ENCODE measurements around the gene BLOC1S3. TPM values are rescaled to one million over a fixed set of nuclear protein-coding genes. Genes with fewer than 3 reads are reported as not detected.
A peak's percentile ranks its signal among the peaks of the same experiment; 100 is the strongest.

BLOC1S3 gene
- total and polyA plus RNA-seq, 11 donors = 2.0 to 8.1 (median 4.8) TPM

DNA sequence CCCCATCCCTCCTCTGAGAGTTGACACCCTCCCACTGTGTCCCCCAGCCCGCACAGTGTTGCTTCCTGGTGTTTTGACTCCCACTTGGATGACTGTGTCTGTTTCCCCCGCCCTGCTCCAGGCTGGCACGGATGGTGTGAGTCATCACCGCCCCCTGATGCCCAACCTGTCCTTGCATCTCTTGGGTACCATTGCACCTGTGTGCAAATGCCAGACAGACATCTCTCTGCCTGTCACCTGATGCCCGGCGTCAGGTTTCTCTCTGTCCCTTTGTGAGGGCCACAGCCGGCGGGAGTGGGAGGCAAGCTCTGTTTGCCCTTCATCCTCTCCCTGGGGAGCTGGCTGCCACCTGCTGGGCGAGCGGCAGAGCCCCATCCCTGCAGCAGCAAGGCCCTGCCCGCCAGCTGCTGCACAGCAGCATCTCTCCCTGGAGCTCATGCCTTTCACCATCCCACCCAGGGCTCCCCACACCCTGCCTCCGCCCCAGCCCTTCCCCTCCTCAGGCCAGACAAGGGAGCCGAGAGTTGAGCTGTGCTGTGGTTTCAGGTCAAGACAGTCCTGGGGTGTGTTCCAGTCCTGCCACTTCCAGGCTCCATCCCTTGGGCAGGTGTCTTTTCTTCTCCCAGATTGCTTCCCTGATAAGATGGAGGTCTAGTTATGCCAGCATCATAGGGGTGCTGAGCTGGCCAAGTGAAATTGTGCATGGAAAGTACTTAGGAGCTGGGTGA is 47.5 kb upstream of the BLOC1S3 start:
- no peak overlapping the region for H3K4me3 ChIP-seq
- WGBS, 4 donors = 68 to 72% (median 70%) methylated on average over 12 to 13 of the region's 13 CpGs
- H3K27me3 ChIP-seq = no peaks in the 10 kb centered on the region
- no peak overlapping the region for H3K27ac ChIP-seq
- DNase-seq = no peak
- intact Hi-C loops (cut with DNase I) = no loop called here
- H3K4me1 ChIP-seq = peaks cover 0 to 5% (median under 1%) of the 10 kb centered on the region in 12 donors
- H3K36me3 ChIP-seq = no peaks in the 10 kb centered on the region
- no peaks in the 10 kb centered on the region for H3K9me3 ChIP-seq
- TF ChIP-seq POLR2A (IDR thresholded peaks at IDR 0.05) = no peak
- TF ChIP-seq, protein P1, sequence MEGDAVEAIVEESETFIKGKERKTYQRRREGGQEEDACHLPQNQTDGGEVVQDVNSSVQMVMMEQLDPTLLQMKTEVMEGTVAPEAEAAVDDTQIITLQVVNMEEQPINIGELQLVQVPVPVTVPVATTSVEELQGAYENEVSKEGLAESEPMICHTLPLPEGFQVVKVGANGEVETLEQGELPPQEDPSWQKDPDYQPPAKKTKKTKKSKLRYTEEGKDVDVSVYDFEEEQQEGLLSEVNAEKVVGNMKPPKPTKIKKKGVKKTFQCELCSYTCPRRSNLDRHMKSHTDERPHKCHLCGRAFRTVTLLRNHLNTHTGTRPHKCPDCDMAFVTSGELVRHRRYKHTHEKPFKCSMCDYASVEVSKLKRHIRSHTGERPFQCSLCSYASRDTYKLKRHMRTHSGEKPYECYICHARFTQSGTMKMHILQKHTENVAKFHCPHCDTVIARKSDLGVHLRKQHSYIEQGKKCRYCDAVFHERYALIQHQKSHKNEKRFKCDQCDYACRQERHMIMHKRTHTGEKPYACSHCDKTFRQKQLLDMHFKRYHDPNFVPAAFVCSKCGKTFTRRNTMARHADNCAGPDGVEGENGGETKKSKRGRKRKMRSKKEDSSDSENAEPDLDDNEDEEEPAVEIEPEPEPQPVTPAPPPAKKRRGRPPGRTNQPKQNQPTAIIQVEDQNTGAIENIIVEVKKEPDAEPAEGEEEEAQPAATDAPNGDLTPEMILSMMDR (IDR thresholded peaks at IDR 0.05) = peak in 2 of 12 donors; percentile 6 to 13
- ATAC-seq = peak in 3 of 4 donors; percentile 26 to 34 (median 28)

DNA sequence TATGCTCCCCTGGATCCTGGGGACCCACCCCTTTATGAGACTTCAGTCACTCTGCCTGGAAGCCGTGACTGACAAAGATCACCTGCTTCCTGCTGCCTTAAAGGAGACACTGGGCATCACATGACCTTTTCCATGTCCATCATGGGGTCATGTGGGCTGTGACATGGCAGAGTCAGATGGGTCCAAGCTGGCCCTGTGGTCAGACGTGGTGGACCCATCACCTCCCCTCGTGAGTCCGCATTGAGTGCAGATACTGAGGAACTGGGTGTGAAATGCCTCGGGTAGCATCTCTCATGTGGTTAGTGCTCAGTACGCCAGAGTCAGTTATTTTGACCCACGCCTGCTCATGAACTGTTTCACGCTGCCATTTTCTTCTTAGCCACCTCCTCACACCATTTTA is 44.9 kb upstream of the BLOC1S3 start:
- intact Hi-C loops (cut with DNase I) = no loop called here
- no peaks in the 10 kb centered on the region for H3K36me3 ChIP-seq
- no peaks in the 10 kb centered on the region for H3K9me3 ChIP-seq
- no peaks in the 10 kb centered on the region for H3K27me3 ChIP-seq
- ATAC-seq (no peak), DNase-seq (no peak)
- no peak overlapping the region for H3K27ac ChIP-seq
- no peak overlapping the region for H3K4me3 ChIP-seq
- no peak for TF ChIP-seq POLR2A (IDR thresholded peaks at IDR 0.05)
- TF ChIP-seq, protein P1 (IDR thresholded peaks at IDR 0.05) = no peak
- H3K4me1 ChIP-seq = peaks cover 0 to 25% (median 17%) of the 10 kb centered on the region in 12 donors
- WGBS, 4 donors = 89 to 97% (median 90%) methylated on average over 8 of the region's 8 CpGs

DNA sequence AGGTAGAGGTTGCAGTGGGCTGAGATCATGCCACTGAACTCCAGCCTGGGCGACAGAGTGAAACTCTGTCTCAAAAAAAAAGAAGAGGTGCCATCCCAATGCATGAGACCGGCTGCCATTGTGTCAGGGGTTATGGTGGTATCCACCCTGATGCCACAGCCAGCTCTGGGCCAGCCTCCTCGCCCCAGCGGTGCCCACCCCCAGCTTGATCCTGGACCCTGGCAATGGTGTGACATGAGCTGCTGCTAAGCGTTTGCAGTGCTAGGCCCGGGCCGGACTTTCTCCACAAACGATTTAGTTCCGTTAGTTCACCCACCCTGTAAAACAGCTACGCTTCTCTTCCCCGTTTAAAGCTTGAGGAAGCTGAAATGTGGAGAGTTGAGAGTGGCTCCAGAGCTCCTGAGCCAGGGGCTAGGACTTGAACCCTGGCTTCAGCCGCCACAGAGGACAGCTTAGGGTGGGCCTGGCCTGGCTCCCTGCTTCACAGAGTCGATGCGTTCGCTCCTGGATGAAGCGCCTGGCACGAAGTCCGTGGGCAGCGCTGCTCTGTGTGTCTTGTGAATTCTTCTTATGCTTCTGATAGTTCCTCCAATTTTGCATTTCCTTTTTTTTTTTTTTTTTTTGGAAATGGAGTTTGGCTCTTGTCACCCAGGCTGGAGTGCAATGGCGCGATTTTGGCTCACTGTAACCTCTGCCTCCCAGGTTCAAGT is 43.3 kb upstream of the BLOC1S3 start:
- WGBS, 4 donors = 94 to 98% (median 97%) methylated on average over 21 of the region's 21 CpGs
- ATAC-seq = no peak
- intact Hi-C loops (cut with DNase I) = no loop called here

DNA sequence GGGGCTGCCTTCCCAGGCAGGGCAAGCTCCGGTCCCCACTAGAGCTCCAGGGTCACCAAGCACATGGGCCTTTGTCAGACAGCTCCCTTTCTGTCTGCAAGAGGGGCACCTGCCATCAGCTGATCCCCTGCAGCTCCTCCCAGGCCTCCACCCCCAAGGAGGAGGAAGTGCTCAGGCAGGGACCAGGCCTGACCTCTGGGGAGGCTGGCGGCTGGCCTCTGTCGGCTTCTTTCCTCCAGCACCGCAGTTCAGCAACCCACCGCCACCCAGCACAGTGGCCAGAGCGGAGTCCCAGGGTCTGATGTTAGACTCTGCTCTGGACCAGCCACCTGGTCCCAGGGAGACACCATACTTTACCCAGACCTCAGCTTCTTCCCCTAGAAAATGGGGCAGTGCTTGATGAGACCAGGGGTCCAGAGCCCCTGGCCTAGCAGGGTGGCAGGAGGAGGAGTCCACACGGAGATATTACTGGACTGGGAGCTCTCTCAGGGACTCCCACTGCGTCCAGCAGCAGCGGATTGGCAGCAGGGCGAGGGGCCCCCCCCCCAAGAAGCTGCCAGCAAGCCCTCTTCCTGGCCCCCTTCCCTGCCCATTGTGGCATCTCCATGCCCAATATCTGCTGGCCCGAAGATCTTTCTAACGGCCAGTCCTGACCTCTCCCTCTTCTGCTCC is 41.9 kb upstream of the BLOC1S3 start:
- no peaks in the 10 kb centered on the region for H3K27me3 ChIP-seq
- intact Hi-C loops (cut with DNase I) = no loop called here
- WGBS, 4 donors = 60 to 73% (median 65%) methylated on average over 9 to 12 of the region's 12 CpGs
- TF ChIP-seq, protein P1 (IDR thresholded peaks at IDR 0.05) = no peak
- TF ChIP-seq POLR2A (IDR thresholded peaks at IDR 0.05) = no peak
- peaks cover 0 to 25% (median 17%) of the 10 kb centered on the region in 12 donors for H3K4me1 ChIP-seq
- DNase-seq (no peak), ATAC-seq (peak in 1 of 4 donors; percentile 12)
- peak overlapping the region in 10 of 12 donors; percentile 10 to 71 (median 52) for H3K27ac ChIP-seq
- no peaks in the 10 kb centered on the region for H3K9me3 ChIP-seq
- peak overlapping the region in 2 of 12 donors; percentile 5 to 11 for H3K4me3 ChIP-seq
- H3K36me3 ChIP-seq = peaks cover 0 to 14% (median 8%) of the 10 kb centered on the region in 9 donors

More for the DNA sequence above, 43.3 kb upstream of the BLOC1S3 start:
- Histone ChIP-seq H3K4me1 (peaks cover 0 to 25% (median 17%) of the 10 kb centered on the region in 12 donors), H3K27me3 (no peaks in the 10 kb centered on the region), H3K9me3 (no peaks in the 10 kb centered on the region), H3K36me3 (peaks cover 0 to 1% (median 0%) of the 10 kb centered on the region in 9 donors), H3K4me3 (no peak overlapping the region), H3K27ac (no peak overlapping the region)
- no peak for DNase-seq
- TF ChIP-seq POLR2A (IDR thresholded peaks at IDR 0.05) = no peak
